H1 (cell line): ENCODE measurements around the gene AFF2. TPM values are rescaled to one million over a fixed set of nuclear protein-coding genes. Genes with fewer than 3 reads are reported as not detected.

ENCODE experiments used
- CTCF ChIA-PET: fragments of 300-600 bp; sonication (Branson Sonifier 250); formaldehyde crosslinking; loops from one replicate; lab custom pipeline; 2021; ENCODE audit not compliant: partially characterized antibody; lab: Charles Lee
- POLR2A ChIA-PET: fragments of 300-600 bp; sonication (Branson Sonifier 250); formaldehyde crosslinking; loops from one replicate; lab custom pipeline; 2021; ENCODE audit warnings: inconsistent platforms; ENCODE audit not compliant: partially characterized antibody; lab: Charles Lee
- DNase-seq, 2 experiments: peaks; one replicate each; pipeline versions ENCODE4 v3.0.0 to v3.0.0-alpha.2; 2010 to 2022; ENCODE audit warnings: low spot score in 2 of 2, low read depth in 1 of 2, mixed read lengths in 1 of 2
- FAIRE-seq: peaks from 2 replicates; lab custom pipeline; 2011; peaks lifted over from hg19 to GRCh38; lab: Jason Lieb, UNC
- H2AFZ ChIP-seq: 2 replicates; pipeline ENCODE4 v1.8.1; 2012; ENCODE audit warnings: low read length, inconsistent platforms
- H2AK5ac ChIP-seq: 2 replicates; pipeline ENCODE4 v1.6.1; 2013; ENCODE audit warnings: low read depth, low read length
- H2BK120ac ChIP-seq: replicated peaks from 2 replicates; pipeline ENCODE3; 2013; ENCODE audit warnings: low read depth, low read length, inconsistent platforms
- H2BK12ac ChIP-seq: 2 replicates; pipeline ENCODE4 v1.6.1; 2013; ENCODE audit warnings: low read depth, low read length
- H2BK15ac ChIP-seq: 2 replicates; pipeline ENCODE4 v1.6.1; 2013; ENCODE audit warnings: low read length
- H2BK20ac ChIP-seq: 2 replicates; pipeline ENCODE4 v1.6.1; 2013; ENCODE audit warnings: low read length
- H2BK5ac ChIP-seq: 2 replicates; pipeline ENCODE4 v1.6.1; 2013; ENCODE audit warnings: low read depth, low read length
- H3K14ac ChIP-seq: 2 replicates; pipeline ENCODE4 v1.6.1; 2013; ENCODE audit warnings: inconsistent platforms; ENCODE audit not compliant: insufficient read length
- H3K18ac ChIP-seq: 2 replicates; pipeline ENCODE4 v1.6.1; 2013; ENCODE audit warnings: low read length; ENCODE audit errors: extremely low read depth
- H3K23ac ChIP-seq: 2 replicates; pipeline ENCODE4 v1.6.1; 2013; ENCODE audit warnings: inconsistent platforms; ENCODE audit not compliant: insufficient read length
- H3K23me2 ChIP-seq: 2 replicates; pipeline ENCODE4 v1.6.1; 2013; ENCODE audit warnings: low read depth, low read length
- H3K27ac ChIP-seq: 2 replicates; pipeline ENCODE4 v1.6.1; 2011; ENCODE audit warnings: low read depth, low read length, inconsistent platforms
- H3K27me3 ChIP-seq, 4 experiments: replicated peaks in 1 of 4; 1 replicate in 1 of 4; 2 replicates in 3 of 4; pipeline versions ENCODE4 v1.6.1 to v1.8.1; 2011 to 2013; ENCODE audit warnings: low read length in 3 of 4, mild to moderate bottlenecking in 3 of 4, inconsistent platforms in 2 of 4, mixed read lengths in 2 of 4, moderate library complexity in 1 of 4; ENCODE audit not compliant: control insufficient read depth in 3 of 4, insufficient read depth in 3 of 4; ENCODE audit errors: extremely low read depth in 1 of 4
- H3K36me3 ChIP-seq, 4 experiments: 2 replicates each; pipeline versions ENCODE4 v1.6.1 to v1.8.1; 2011 to 2013; ENCODE audit warnings: mild to moderate bottlenecking in 4 of 4, low read length in 3 of 4, moderate library complexity in 2 of 4, control low read depth in 1 of 4, inconsistent platforms in 1 of 4; ENCODE audit not compliant: insufficient read depth in 4 of 4, control insufficient read depth in 2 of 4
- H3K4ac ChIP-seq: replicated peaks from 2 replicates; pipeline ENCODE3; 2013; ENCODE audit warnings: low read length, low read depth, mixed read lengths, inconsistent platforms; ENCODE audit not compliant: insufficient read length
- H3K4me1 ChIP-seq, 4 experiments: replicated peaks in 1 of 4; 1 replicate in 1 of 4; 2 replicates in 3 of 4; pipeline versions ENCODE4 v1.6.1 to v1.8.1; 2011 to 2013; ENCODE audit warnings: low read length in 3 of 4, inconsistent platforms in 2 of 4, mixed read lengths in 1 of 4; ENCODE audit not compliant: insufficient read depth in 4 of 4, control insufficient read depth in 3 of 4
- H3K4me2 ChIP-seq, 2 experiments: 2 replicates each; pipeline versions ENCODE4 v1.6.1 to v1.8.1; 2011 to 2013; ENCODE audit warnings: low read depth in 2 of 2, low read length in 2 of 2, control low read depth in 1 of 2, inconsistent platforms in 1 of 2, mild to moderate bottlenecking in 1 of 2; ENCODE audit not compliant: insufficient read depth in 1 of 2
- H3K4me3 ChIP-seq, 4 experiments: fragments of 200-600, 300-600 bp in 1 of 4; sonication (generic), shearing (Covaris generic), sonication (Bioruptor Twin) in 1 of 4; 2 replicates each; pipeline versions ENCODE4 v1.5.1 to v1.8.1; 2011 to 2016; ENCODE audit warnings: low read length in 4 of 4, low read depth in 3 of 4, control low read depth in 2 of 4, inconsistent platforms in 2 of 4, mild to moderate bottlenecking in 2 of 4, mixed read lengths in 1 of 4, moderate library complexity in 1 of 4; ENCODE audit not compliant: insufficient read depth in 2 of 4; ENCODE audit errors: extremely low read depth in 1 of 4
- H3K56ac ChIP-seq: replicated peaks from 2 replicates; pipeline ENCODE3; 2013; ENCODE audit warnings: low read depth, mild to moderate bottlenecking, mixed read lengths, low read length, inconsistent platforms; ENCODE audit not compliant: insufficient read length
- H3K79me1 ChIP-seq: 2 replicates; pipeline ENCODE4 v1.6.1; 2013; ENCODE audit warnings: low read depth, low read length, control low read depth
- H3K79me2 ChIP-seq, 2 experiments: 2 replicates each; pipeline versions ENCODE4 v1.6.1 to v1.8.1; 2012 to 2013; ENCODE audit warnings: low read length in 2 of 2, mild to moderate bottlenecking in 2 of 2, inconsistent platforms in 1 of 2; ENCODE audit not compliant: insufficient read depth in 2 of 2, control insufficient read depth in 1 of 2
- H3K9ac ChIP-seq, 4 experiments: replicated peaks in 1 of 4; 1 replicate in 1 of 4; 2 replicates in 3 of 4; pipeline versions ENCODE4 v1.6.1 to v1.8.1; 2011 to 2013; ENCODE audit warnings: low read depth in 3 of 4, low read length in 3 of 4, control low read depth in 2 of 4, mild to moderate bottlenecking in 2 of 4, moderate library complexity in 2 of 4, inconsistent platforms in 1 of 4; ENCODE audit errors: extremely low read depth in 1 of 4
- H3K9me3 ChIP-seq, 2 experiments: 2 replicates each; pipeline versions ENCODE4 v1.6.1 to v1.8.1; 2012 to 2013; ENCODE audit warnings: mild to moderate bottlenecking in 2 of 2, moderate library complexity in 2 of 2, control low read depth in 1 of 2, inconsistent platforms in 1 of 2, low read depth in 1 of 2, low read length in 1 of 2, mixed read lengths in 1 of 2; ENCODE audit not compliant: insufficient read depth in 2 of 2
- H4K20me1 ChIP-seq, 2 experiments: replicated peaks in 1 of 2; 2 replicates each; pipeline versions ENCODE3 to v1.8.1; 2011 to 2013; ENCODE audit warnings: inconsistent platforms in 2 of 2, low read length in 2 of 2, mild to moderate bottlenecking in 1 of 2; ENCODE audit not compliant: insufficient read depth in 2 of 2, control insufficient read depth in 1 of 2
- H4K5ac ChIP-seq: 2 replicates; pipeline ENCODE4 v1.6.1; 2013; ENCODE audit warnings: low read length, low read depth, mixed read lengths, inconsistent platforms; ENCODE audit not compliant: insufficient read length
- H4K8ac ChIP-seq: 2 replicates; pipeline ENCODE4 v1.8.0; 2013; ENCODE audit warnings: mild to moderate bottlenecking, moderate library complexity, low read length, inconsistent platforms; ENCODE audit not compliant: insufficient read depth; ENCODE audit errors: extremely low read depth
- H4K91ac ChIP-seq: replicated peaks from 2 replicates; pipeline ENCODE3; 2013; ENCODE audit warnings: low read length, mixed read lengths, inconsistent platforms; ENCODE audit not compliant: insufficient read length
- CBX8 ChIP-seq: fragments of 300-800, 300-1000 bp; sonication (generic); IDR thresholded peaks from 2 replicates; pipeline ENCODE4 v1.7.1; 2016; ENCODE audit warnings: low read depth, low read length, borderline replicate concordance
- CEBPB ChIP-seq: IDR thresholded peaks from 2 replicates; pipeline ENCODE4 v1.6.1; 2012; ENCODE audit warnings: low read depth, low read length
- EGR1 ChIP-seq: IDR thresholded peaks from 2 replicates; pipeline ENCODE4 v1.6.1; 2011; ENCODE audit warnings: low read depth, low read length, borderline replicate concordance
- GTF2F1 ChIP-seq: IDR thresholded peaks from 2 replicates; pipeline ENCODE4 v1.6.1; 2012; ENCODE audit warnings: low read depth, low read length, improper control_type of control experiment, borderline replicate concordance
- JUND ChIP-seq: IDR thresholded peaks from 2 replicates; pipeline ENCODE4 v1.6.1; 2011; ENCODE audit warnings: mild to moderate bottlenecking, improper control_type of control experiment, low read length
- KDM1A ChIP-seq: fragments of 200-600, 300-600 bp; sonication (generic); IDR thresholded peaks from 2 replicates; pipeline ENCODE4 v1.7.1; 2016; ENCODE audit warnings: mild to moderate bottlenecking, low read length, borderline replicate concordance
- POLR2AphosphoS5 ChIP-seq: IDR thresholded peaks from 2 replicates; pipeline ENCODE4 v1.6.1; 2011; ENCODE audit warnings: low read depth, low read length
- RAD21 ChIP-seq, 2 experiments: IDR thresholded peaks in 1 of 2; conservative IDR thresholded peaks in 1 of 2; 2 replicates each; pipeline ENCODE4 v1.6.1; 2011; ENCODE audit warnings: low read depth in 2 of 2, low read length in 2 of 2, improper control_type of control experiment in 1 of 2, inconsistent platforms in 1 of 2, mild to moderate bottlenecking in 1 of 2, moderate library complexity in 1 of 2
- SP4 ChIP-seq: IDR thresholded peaks from 2 replicates; pipeline ENCODE4 v1.6.1; 2012; ENCODE audit warnings: low read length, inconsistent platforms
- TEAD4 ChIP-seq: IDR thresholded peaks from 2 replicates; pipeline ENCODE4 v1.6.1; 2012; ENCODE audit warnings: low read depth, low read length, inconsistent platforms, mixed read lengths
- WGBS, 2 experiments: shearing (Covaris generic) in 1 of 2; methylation state at CpG; one replicate each; pipeline versions ENCODE4 v1.1.6 to v1.1.7; 2013 to 2015; ENCODE audit warnings: low lambda C conversion rate in 2 of 2, mixed read lengths in 2 of 2, inconsistent platforms in 1 of 2, low coverage in 1 of 2, missing lambda C conversion rate in 1 of 2; ENCODE audit not compliant: insufficient replicate concordance in 2 of 2, insufficient coverage in 1 of 2, insufficient read length in 1 of 2; ENCODE audit errors: extremely low coverage in 1 of 2, missing lambda C conversion rate in 1 of 2; 5-methylcytosine and 5-hydroxymethylcytosine counted together
- polyA plus RNA-seq, 7 experiments: library from polyadenylated mRNA; depleted of rRNA in 3 of 7; stranded (reverse) in 5 of 7; unstranded in 2 of 7; fragments of >200 nt in 5 of 7; fragments of 200-250 nt in 2 of 7; gene quantifications; 1 replicate in 5 of 7; 2 replicates in 1 of 7; 4 replicates in 1 of 7; pipeline versions ENCODE4 v1.2.1 to v1.2.3, GENCODE V29; 2011 to 2013; ENCODE audit warnings: missing spikeins in 2 of 7, mixed read lengths in 2 of 7
- total RNA-seq: library from RNA; stranded (reverse); fragmentation: NEBNext Ultra II Directional; extraction: Animal tissue kit (Norgen Biotek cat#: 25700); gene quantifications from 2 replicates; pipeline ENCODE4 v1.2.1, GENCODE V29; 2021
- TF ChIP-seq, protein P1 (sequence below): IDR thresholded peaks from 2 replicates; pipeline ENCODE4 v1.6.1; 2011; ENCODE audit warnings: low read depth, mild to moderate bottlenecking, low read length; ENCODE audit not compliant: insufficient read depth

The AFF2 gene
- total and polyA plus RNA-seq, 2 of the 8 experiments (the other 6 are each of a cell fraction or from before 2014, with no cell fraction given) = 2.0 to 7.3 TPM

DNA sequence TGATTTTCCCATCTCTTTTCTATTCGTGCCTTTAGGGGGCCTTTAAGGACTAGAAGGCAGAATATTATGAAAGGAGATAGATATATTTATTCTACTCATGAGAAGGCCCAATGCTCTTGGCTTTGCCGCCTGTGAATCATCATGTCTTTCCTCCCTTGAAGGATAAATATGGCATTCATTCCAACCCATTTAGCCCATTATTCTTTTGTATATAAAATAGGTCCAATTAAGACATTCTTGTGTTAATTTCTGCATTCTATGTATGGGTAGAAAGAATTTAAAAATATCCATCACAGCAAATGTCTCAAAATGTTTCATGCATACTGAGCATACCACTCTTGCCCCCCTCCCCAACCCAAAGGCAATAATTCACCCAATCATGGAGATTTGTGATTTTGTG is 115.1 kb downstream of the AFF2 start:
- H3K4ac ChIP-seq = no peak overlapping the region
- H2AFZ ChIP-seq = no peak overlapping the region
- H2BK20ac ChIP-seq = no peak overlapping the region
- 67% methylated on average over 2 of the region's 2 CpGs; no CpG with 5 or more reads in 1 of the 2 experiments for WGBS, 2 experiments
- H2BK120ac ChIP-seq = no peak overlapping the region
- no peak overlapping the region for H3K9ac ChIP-seq
- H4K20me1 ChIP-seq = no peaks in the 10 kb centered on the region
- H2BK15ac ChIP-seq = no peak overlapping the region
- H2BK5ac ChIP-seq = no peak overlapping the region
- no peaks in the 10 kb centered on the region for H3K23me2 ChIP-seq
- H3K27ac ChIP-seq = no peak overlapping the region
- no peak overlapping the region for H4K5ac ChIP-seq
- H2AK5ac ChIP-seq = no peak overlapping the region
- CTCF ChIA-PET = no interaction called here
- POLR2A ChIA-PET = no interaction called here
- H4K91ac ChIP-seq = no peak overlapping the region
- DNase-seq = no peak
- H4K8ac ChIP-seq = no peak overlapping the region
- H3K4me1 ChIP-seq = no peaks in the 10 kb centered on the region
- H3K14ac ChIP-seq = no peak overlapping the region
- no peak overlapping the region for H3K18ac ChIP-seq
- TF ChIP-seq GTF2F1 (no peak), TEAD4 (no peak), KDM1A (no peak), SP4 (no peak), EGR1 (no peak), RAD21 (IDR thresholded peaks at IDR 0.05 in 1 of 2, conservative IDR thresholded peaks at IDR 0.05 in 1 of 2; ENCODE audit: low read depth in 2 of 2, low read length in 2 of 2) (no peak), CBX8 (no peak), POLR2AphosphoS5 (no peak), JUND (no peak), CEBPB (no peak)
- TF ChIP-seq, protein P1, sequence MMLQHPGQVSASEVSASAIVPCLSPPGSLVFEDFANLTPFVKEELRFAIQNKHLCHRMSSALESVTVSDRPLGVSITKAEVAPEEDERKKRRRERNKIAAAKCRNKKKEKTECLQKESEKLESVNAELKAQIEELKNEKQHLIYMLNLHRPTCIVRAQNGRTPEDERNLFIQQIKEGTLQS = no peak
- TF ChIP-seq, all 59 proteins: peak for 0
- no peaks in the 10 kb centered on the region for H3K79me2 ChIP-seq
- no peak overlapping the region for H3K23ac ChIP-seq
- H3K36me3 ChIP-seq = no peaks in the 10 kb centered on the region
- FAIRE-seq = no peak
- H3K27me3 ChIP-seq = no peaks in the 10 kb centered on the region
- H3K56ac ChIP-seq = no peak overlapping the region
- no peaks in the 10 kb centered on the region for H3K9me3 ChIP-seq
- no peak overlapping the region for H2BK12ac ChIP-seq
- H3K79me1 ChIP-seq = no peaks in the 10 kb centered on the region
- no peak overlapping the region for H3K4me3 ChIP-seq
- H3K4me2 ChIP-seq = no peak overlapping the region
